H9 (cell line): ENCODE measurements around the gene MREG. TPM values are rescaled to one million over a fixed set of nuclear protein-coding genes. Genes with fewer than 3 reads are reported as not detected.

Source experiments
- DNase-seq: peaks from one replicate; pipeline ENCODE4 v3.0.0-alpha.2; 2017
- H2AFZ ChIP-seq: one replicate; pipeline ENCODE4 v1.6.1; 2013; ENCODE audit warnings: mild to moderate bottlenecking, low read length, control low read depth, moderate library complexity
- H2AK5ac ChIP-seq: 2 replicates; pipeline ENCODE4 v1.6.1; 2013; ENCODE audit warnings: low read length, control low read depth, mixed read lengths; ENCODE audit not compliant: insufficient read length
- H2BK120ac ChIP-seq: one replicate; pipeline ENCODE4 v1.6.1; 2013; ENCODE audit warnings: low read depth, mild to moderate bottlenecking, low read length, control low read depth, inconsistent platforms; ENCODE audit not compliant: poor library complexity, severe bottlenecking
- H2BK12ac ChIP-seq: 2 replicates; pipeline ENCODE4 v1.6.1; 2013; ENCODE audit warnings: low read length, control low read depth, mixed read lengths, low read depth; ENCODE audit not compliant: insufficient read length
- H2BK15ac ChIP-seq: 2 replicates; pipeline ENCODE4 v1.6.1; 2013; ENCODE audit warnings: low read depth, low read length, control low read depth
- H2BK20ac ChIP-seq: one replicate; pipeline ENCODE4 v1.6.1; 2013; ENCODE audit warnings: low read depth, mild to moderate bottlenecking, low read length, control low read depth, inconsistent platforms; ENCODE audit not compliant: poor library complexity, severe bottlenecking
- H2BK5ac ChIP-seq: 2 replicates; pipeline ENCODE4 v1.6.1; 2013; ENCODE audit warnings: low read length, control low read depth, mixed read lengths; ENCODE audit not compliant: insufficient read length
- H3K14ac ChIP-seq: 2 replicates; pipeline ENCODE4 v1.6.1; 2013; ENCODE audit warnings: low read length, control low read depth; ENCODE audit not compliant: insufficient read depth
- H3K18ac ChIP-seq: 2 replicates; pipeline ENCODE4 v1.6.1; 2013; ENCODE audit warnings: low read depth, mild to moderate bottlenecking, mixed read lengths, low read length, control low read depth; ENCODE audit not compliant: insufficient read length
- H3K23ac ChIP-seq: 2 replicates; pipeline ENCODE4 v1.6.1; 2013; ENCODE audit warnings: low read length, control low read depth, mixed read lengths, low read depth; ENCODE audit not compliant: insufficient read length
- H3K23me2 ChIP-seq: 2 replicates; pipeline ENCODE4 v1.6.1; 2013; ENCODE audit warnings: low read depth, mild to moderate bottlenecking, mixed read lengths, low read length, control low read depth; ENCODE audit not compliant: insufficient read length, poor library complexity, severe bottlenecking
- H3K27ac ChIP-seq: 2 replicates; pipeline ENCODE4 v1.5.1; 2013; ENCODE audit warnings: low read length, control low read depth, mixed read lengths, low read depth; ENCODE audit not compliant: insufficient read length
- H3K27me3 ChIP-seq: 2 replicates; pipeline ENCODE4 v1.6.1; 2013; ENCODE audit warnings: low read length, control low read depth, inconsistent platforms; ENCODE audit not compliant: insufficient read depth
- H3K4ac ChIP-seq: 2 replicates; pipeline ENCODE4 v1.6.1; 2013; ENCODE audit warnings: low read depth, mild to moderate bottlenecking, control low read depth, inconsistent platforms, low read length, moderate library complexity
- H3K4me1 ChIP-seq: 2 replicates; pipeline ENCODE4 v1.6.1; 2013; ENCODE audit warnings: low read length, control low read depth, inconsistent platforms; ENCODE audit not compliant: insufficient read depth
- H3K4me2 ChIP-seq: 2 replicates; pipeline ENCODE4 v1.6.1; 2013; ENCODE audit warnings: low read length, control low read depth, mixed read lengths; ENCODE audit not compliant: insufficient read length, insufficient read depth
- H3K56ac ChIP-seq: 2 replicates; pipeline ENCODE4 v1.6.1; 2013; ENCODE audit warnings: low read depth, mild to moderate bottlenecking, mixed read lengths, low read length, control low read depth; ENCODE audit not compliant: insufficient read length
- H3K79me1 ChIP-seq: 2 replicates; pipeline ENCODE4 v1.6.1; 2013; ENCODE audit warnings: low read depth, mild to moderate bottlenecking, moderate library complexity, low read length, control low read depth, inconsistent platforms; ENCODE audit not compliant: insufficient read depth, poor library complexity, severe bottlenecking
- H3K79me2 ChIP-seq: 2 replicates; pipeline ENCODE4 v1.6.1; 2013; ENCODE audit warnings: low read length, control low read depth, inconsistent platforms; ENCODE audit not compliant: insufficient read depth
- H3K9ac ChIP-seq: 2 replicates; pipeline ENCODE4 v1.6.1; 2013; ENCODE audit warnings: low read length, control low read depth, mixed read lengths; ENCODE audit not compliant: insufficient read length; ENCODE audit errors: extremely low read depth
- H3K9me3 ChIP-seq: one replicate; pipeline ENCODE4 v1.6.1; 2013; ENCODE audit warnings: low read depth, low read length, inconsistent platforms; ENCODE audit not compliant: control insufficient read depth
- H3T11ph ChIP-seq: one replicate; pipeline ENCODE4 v1.6.1; 2013; ENCODE audit warnings: mild to moderate bottlenecking, low read length, control low read depth, inconsistent platforms
- H4K20me1 ChIP-seq: one replicate; pipeline ENCODE4 v1.6.1; 2013; ENCODE audit not compliant: control insufficient read depth, insufficient read length, insufficient read depth
- H4K5ac ChIP-seq: 2 replicates; pipeline ENCODE4 v1.6.1; 2013; ENCODE audit warnings: low read depth, mild to moderate bottlenecking, mixed read lengths, low read length, control low read depth; ENCODE audit not compliant: insufficient read length
- H4K8ac ChIP-seq: replicated peaks from 2 replicates; pipeline ENCODE4 v1.6.1; 2013; ENCODE audit warnings: low read length, control low read depth, mixed read lengths, low read depth; ENCODE audit not compliant: insufficient read length
- H4K91ac ChIP-seq: 2 replicates; pipeline ENCODE4 v1.6.1; 2013; ENCODE audit warnings: low read depth, mild to moderate bottlenecking, moderate library complexity, mixed read lengths, low read length, control low read depth; ENCODE audit not compliant: insufficient read length
- H3K27ac Mint-ChIP-seq, 3 experiments: 2 replicates in 2 of 3; 3 replicates in 1 of 3; pipeline ENCODE4 v1.8.0; 2020 to 2021; ENCODE audit warnings: mixed read lengths in 3 of 3, mild to moderate bottlenecking in 1 of 3, moderate library complexity in 1 of 3
- H3K27me3 Mint-ChIP-seq: 2 replicates; pipeline ENCODE4 v1.8.0; 2021; ENCODE audit warnings: low read depth, mild to moderate bottlenecking, moderate library complexity, mixed read lengths
- H3K36me3 Mint-ChIP-seq, 3 experiments: 2 replicates in 2 of 3; 3 replicates in 1 of 3; pipeline ENCODE4 v1.8.0; 2020 to 2021; ENCODE audit warnings: low read depth in 3 of 3, mixed read lengths in 3 of 3; ENCODE audit not compliant: insufficient read depth in 1 of 3
- H3K4me1 Mint-ChIP-seq, 2 experiments: 2 replicates each; pipeline ENCODE4 v1.8.0; 2020; ENCODE audit warnings: mixed read lengths in 2 of 2
- H3K4me3 Mint-ChIP-seq, 2 experiments: 2 replicates in 1 of 2; 3 replicates in 1 of 2; pipeline ENCODE4 v1.8.0; 2020 to 2021; ENCODE audit warnings: mild to moderate bottlenecking in 2 of 2, mixed read lengths in 2 of 2, moderate library complexity in 1 of 2
- H3K9me3 Mint-ChIP-seq, 2 experiments: 2 replicates in 1 of 2; 3 replicates in 1 of 2; pipeline ENCODE4 v1.8.0; 2020; ENCODE audit warnings: mild to moderate bottlenecking in 2 of 2, mixed read lengths in 2 of 2, moderate library complexity in 1 of 2
- WGBS: extraction: QIAGEN DNeasy Blood & Tissue Kit; methylation state at CpG from one replicate; pipeline ENCODE4 v1.1.7; 2013; ENCODE audit warnings: missing lambda C conversion rate, low lambda C conversion rate, mixed read lengths; ENCODE audit not compliant: insufficient read length; ENCODE audit errors: extremely low coverage; 5-methylcytosine and 5-hydroxymethylcytosine counted together
- total RNA-seq: library from RNA; stranded (reverse); gene quantifications from 2 replicates; pipeline ENCODE4 v1.2.1, GENCODE V29; 2021
- TF ChIP-seq, protein P1 (sequence below): fragments of 200-600 bp; sonication (generic); conservative IDR thresholded peaks from 3 replicates; pipeline ENCODE4 v1.8.0; 2021; ENCODE audit warnings: antibody characterized with exemption, mild to moderate bottlenecking

MREG gene
- total RNA-seq, 1 experiment from 2014 or later: 21.8 TPM

DNA sequence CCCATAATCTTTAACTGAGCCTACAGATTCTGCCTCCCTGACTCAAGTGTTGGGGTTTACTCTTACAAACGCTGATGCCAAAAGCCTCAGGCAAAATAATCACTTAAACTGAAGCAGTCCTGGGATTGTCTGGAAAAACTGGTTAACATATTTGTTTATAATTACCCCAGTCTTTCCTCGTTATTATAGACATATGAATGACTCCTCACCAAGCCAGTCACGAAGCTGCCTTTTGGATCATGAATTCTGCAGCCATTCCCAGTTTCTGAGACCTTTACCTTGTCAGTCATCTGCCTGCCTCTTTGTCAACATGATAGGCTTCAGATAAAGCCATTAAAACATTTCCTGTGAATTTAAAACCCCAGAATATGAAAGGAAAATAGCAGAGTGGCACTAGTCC is 46.4 kb downstream of the MREG start:
- Histone ChIP-seq H3K79me2 (no peaks in the 10 kb centered on the region; the same call in 1 of the 2 replicates), H2AK5ac (no peak overlapping the region), H2BK15ac (no peak overlapping the region), H3K23ac (no peak overlapping the region), H3K27me3 (no peaks in the 10 kb centered on the region), H4K8ac (no peak overlapping the region), H2AFZ (no peak overlapping the region), H4K91ac (no peak overlapping the region), H3K4ac (no peak overlapping the region), H4K20me1 (no peaks in the 10 kb centered on the region), H3K27ac (no peak overlapping the region), H2BK20ac (no peak overlapping the region), H3K18ac (no peak overlapping the region), H3K4me1 (no peaks in the 10 kb centered on the region), H3K9me3 (no peaks in the 10 kb centered on the region), H2BK12ac (no peak overlapping the region), H3K56ac (no peak overlapping the region), H2BK120ac (no peak overlapping the region), H3K4me2 (no peak overlapping the region), H3T11ph (no peak overlapping the region), H3K14ac (no peak overlapping the region), H3K23me2 (no peaks in the 10 kb centered on the region), H4K5ac (no peak overlapping the region), H3K79me1 (no peaks in the 10 kb centered on the region), H3K9ac (no peak overlapping the region), H2BK5ac (no peak overlapping the region)
- Mint-ChIP-seq H3K4me3 (no peak overlapping the region), H3K27me3 (no peaks in the 10 kb centered on the region), H3K36me3 (peaks cover 9 to 19% (median 14%) of the 10 kb centered on the region in 3 experiments; a peak in 5 of 7 replicates), H3K9me3 (peaks cover 0 to 3% of the 10 kb centered on the region in 2 experiments; a peak in 1 of 5 replicates), H3K4me1 (peaks cover 11 to 12% of the 10 kb centered on the region in 2 experiments), H3K27ac (no peak overlapping the region)
- no peak for DNase-seq
- WGBS: no CpG with 5 or more reads among the region's 3 CpGs
- TF ChIP-seq, protein P1, sequence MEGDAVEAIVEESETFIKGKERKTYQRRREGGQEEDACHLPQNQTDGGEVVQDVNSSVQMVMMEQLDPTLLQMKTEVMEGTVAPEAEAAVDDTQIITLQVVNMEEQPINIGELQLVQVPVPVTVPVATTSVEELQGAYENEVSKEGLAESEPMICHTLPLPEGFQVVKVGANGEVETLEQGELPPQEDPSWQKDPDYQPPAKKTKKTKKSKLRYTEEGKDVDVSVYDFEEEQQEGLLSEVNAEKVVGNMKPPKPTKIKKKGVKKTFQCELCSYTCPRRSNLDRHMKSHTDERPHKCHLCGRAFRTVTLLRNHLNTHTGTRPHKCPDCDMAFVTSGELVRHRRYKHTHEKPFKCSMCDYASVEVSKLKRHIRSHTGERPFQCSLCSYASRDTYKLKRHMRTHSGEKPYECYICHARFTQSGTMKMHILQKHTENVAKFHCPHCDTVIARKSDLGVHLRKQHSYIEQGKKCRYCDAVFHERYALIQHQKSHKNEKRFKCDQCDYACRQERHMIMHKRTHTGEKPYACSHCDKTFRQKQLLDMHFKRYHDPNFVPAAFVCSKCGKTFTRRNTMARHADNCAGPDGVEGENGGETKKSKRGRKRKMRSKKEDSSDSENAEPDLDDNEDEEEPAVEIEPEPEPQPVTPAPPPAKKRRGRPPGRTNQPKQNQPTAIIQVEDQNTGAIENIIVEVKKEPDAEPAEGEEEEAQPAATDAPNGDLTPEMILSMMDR: no peak
